ENCODE results near the gene TRAF6.
"Not testable (repeated sequence)": the region's sequence is repeated elsewhere in the genome, so short reads cannot be mapped to it uniquely, and the experiment has no call there.

TRAF6 gene

GRCh38 chr11:36509694-36510593 is at the start of gene TRAF6:
Gene TRAF6 (minus strand): TSS chr11:36510272. CDS start chr11:36501515, 8,757 bp downstream.
- peak; percentile 33 for DNase-seq

- no peak for DNase-seq
These were observed 48.7 kb upstream of the TRAF6 start for GRCh38 chr11:36558571-36559413.

DNA sequence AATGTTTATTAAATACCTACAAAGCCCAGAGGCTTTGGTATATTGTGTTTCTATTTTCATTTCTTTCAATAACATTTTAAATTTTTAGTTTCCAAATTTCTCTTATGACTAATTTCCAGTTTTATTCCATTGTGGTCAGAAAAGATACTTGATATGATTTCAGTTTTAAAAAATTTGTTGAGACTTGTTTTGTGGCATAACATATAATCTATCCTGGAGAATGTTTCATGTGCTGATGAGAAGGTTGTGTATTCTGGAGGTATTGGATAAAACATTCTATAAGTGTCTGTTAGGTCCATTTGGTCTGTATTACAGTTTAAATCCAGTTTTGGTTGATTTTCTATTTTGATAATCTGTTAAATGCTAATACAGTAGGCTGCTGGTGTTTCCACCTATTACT is 47.9 kb upstream of the TRAF6 start:
- no peak for DNase-seq

DNA sequence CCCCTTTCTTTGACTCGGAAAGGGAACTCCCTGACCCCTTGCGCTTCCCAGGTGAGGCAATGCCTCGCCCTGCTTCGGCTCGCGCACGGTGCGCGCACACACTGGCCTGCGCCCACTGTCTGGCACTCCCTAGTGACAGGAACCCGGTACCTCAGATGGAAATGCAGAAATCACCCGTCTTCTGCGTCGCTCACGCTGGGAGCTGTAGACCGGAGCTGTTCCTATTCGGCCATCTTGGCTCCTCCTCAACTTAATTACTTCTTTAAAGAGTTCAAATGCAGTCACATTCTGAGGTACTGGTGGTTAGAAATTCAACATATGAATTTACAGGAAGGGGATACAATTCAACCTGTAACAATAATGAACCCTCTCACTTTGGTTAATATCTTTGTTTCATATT is 47.3 kb upstream of the TRAF6 start:
- DNase-seq, result not testable (repeated sequence)

DNA sequence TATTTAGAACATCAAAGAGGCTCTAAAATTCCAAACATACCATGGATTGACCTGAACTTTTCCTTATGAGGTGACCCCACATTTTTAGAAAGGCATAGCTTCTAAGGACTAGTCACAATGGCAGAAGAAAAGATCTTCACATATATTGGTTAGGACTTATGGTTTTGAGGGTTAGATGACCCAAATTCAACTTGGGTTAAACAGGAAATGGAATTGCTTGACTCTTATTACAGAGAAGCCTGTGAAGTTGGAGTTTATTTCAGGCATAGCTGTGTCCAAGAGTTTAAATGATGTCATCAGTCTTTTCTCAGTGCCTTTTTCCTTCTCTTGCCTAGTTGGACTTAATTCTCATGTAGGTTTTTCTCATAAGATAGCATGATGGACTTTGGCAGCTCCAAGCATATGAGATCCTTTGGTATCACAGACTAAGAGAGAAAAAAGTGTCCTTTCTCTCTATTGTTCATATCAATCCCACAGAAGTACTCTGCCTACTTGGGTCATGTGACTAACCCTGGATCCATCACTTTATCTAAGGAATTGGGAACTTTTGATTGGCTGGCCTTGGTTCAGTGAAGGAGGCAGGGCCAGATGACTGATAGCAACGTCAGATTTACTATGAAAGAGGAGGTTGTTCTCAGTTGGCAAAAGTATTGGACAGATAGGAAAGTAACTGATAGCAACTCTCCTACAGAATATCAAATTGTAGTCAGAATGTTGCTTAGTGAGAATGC is 40.5 kb upstream of the TRAF6 start:
- DNase-seq, result no peak

- peak; percentile 24 for DNase-seq
These were observed 30.9 kb upstream of the TRAF6 start for GRCh38 chr11:36540998-36541397.

GRCh38 chr11:36534276-36534840 is 24.3 kb upstream of the TRAF6 start:
- DNase-seq, result no peak

DNA sequence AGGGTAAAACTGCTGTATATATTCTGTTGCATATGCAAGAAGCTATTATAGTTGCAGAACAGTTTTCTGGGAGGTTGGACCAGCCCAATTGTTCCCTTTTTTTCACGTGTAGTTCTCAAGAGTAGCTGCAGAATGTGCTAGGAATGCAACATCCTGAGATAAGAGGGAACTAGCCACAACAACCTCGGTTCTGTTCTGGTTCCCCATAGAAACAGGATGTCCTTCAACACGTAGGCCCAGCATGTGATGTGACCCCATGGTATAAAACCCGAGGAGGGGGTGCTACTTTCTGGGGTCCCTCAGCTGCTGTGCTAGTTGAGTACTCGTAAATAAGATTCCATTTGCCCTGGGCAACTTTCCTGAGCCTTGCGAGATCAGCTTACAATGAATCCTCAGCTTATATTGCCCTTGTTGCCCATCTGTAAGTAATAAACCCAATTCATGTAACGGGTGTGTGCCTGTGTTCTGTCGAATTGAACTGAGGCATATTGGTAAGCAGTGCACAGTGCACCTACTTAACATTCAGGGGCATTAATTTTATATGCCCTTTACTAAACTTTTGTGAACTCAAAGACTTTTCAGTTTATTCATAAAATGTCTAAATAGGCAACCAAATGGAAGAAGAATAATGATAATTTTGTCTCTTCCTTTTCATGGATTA is 23.0 kb upstream of the TRAF6 start:
- no peak for DNase-seq

DNA sequence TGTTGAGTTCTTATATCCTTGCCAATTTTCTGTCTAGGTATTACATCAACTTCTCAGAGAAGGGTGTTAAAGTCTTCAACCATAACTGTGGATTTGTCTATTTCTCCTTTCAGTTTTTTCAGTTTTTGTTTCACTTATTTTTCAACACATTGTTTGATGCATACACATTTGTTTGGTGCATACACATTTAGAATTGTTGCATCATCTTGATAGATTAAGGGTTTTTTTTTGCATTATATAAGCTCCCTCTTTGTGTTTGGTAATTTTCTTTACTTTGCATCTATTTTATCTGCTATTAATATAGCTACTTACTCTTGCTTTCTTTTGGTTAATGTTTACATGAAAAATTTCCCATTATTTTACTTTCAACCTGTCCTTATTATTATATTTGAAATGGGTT is 20.8 kb upstream of the TRAF6 start:
- no peak for DNase-seq

DNA sequence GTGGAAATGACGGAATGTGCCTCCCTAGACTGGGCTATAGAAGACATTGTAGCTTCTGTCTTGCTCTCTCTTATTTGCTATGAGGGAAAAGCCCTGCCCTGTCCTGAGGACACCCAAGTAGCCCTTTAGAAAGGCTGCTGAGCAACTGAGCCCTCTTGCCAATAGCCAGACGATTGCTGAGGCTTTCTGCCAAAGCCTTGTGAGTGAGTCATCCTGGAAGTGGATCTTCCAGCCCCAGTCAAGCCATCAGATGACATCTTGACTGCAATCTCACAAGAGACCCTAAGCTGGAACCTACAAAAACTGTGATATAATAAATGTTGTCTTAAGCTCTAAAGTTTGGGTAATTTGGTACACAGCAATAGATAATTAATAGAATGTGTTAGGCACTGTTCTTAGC is 3.9 kb upstream of the TRAF6 start:
- no peak for DNase-seq

GRCh38 chr11:36512016-36512415 is 1.9 kb upstream of the TRAF6 start:
- no peak for DNase-seq

DNA sequence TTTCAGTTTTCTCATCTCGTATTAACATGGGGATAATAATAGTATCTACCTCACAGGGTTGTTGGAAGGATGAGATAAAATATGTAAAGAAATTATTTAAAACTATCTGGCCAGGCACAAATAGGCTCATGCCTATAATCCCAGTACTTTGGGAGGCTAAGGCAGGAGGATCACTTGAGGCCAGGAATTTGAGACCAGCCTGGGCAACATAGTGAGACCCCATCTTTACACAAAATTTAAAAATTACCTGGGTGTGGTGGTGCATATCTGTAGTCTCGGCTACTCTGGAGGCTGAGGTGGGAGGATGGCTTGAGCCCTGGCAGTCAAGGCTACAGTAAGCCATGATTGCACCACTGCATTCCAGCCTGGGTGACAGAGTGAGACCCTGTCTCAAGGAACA is 990 bp upstream of the TRAF6 start:
- not testable (repeated sequence) for DNase-seq

- DNase-seq, result no peak
These were observed 496 bp upstream of the TRAF6 start for GRCh38 chr11:36510594-36510942.

- DNase-seq, result no peak
These were observed 852 bp downstream of the TRAF6 start for GRCh38 chr11:36509201-36509639.

- DNase-seq, result no peak
These were observed 1.3 kb downstream of the TRAF6 start for GRCh38 chr11:36508743-36509142.

GRCh38 chr11:36507824-36508489 is 2.1 kb downstream of the TRAF6 start:
- no peak for DNase-seq

DNA sequence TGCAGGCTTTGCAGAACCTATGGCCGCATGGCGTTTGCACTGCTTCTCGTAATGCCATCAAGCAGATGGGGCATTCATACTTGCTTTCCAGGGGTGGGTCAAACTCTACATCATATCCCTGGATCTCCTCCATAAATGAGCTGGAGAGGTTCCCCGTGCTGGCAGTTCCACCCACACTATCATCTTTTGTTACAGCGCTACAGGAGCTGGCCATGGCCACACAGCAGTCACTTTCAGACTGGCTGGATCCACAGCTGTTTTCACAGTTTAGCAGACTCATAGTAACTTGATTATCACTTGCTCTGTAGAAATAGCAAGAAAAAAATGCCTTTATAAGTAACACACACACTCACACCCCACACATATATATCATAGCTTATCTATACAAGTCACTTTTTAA is 8.8 kb downstream of the TRAF6 start:
- no peak for DNase-seq

DNA sequence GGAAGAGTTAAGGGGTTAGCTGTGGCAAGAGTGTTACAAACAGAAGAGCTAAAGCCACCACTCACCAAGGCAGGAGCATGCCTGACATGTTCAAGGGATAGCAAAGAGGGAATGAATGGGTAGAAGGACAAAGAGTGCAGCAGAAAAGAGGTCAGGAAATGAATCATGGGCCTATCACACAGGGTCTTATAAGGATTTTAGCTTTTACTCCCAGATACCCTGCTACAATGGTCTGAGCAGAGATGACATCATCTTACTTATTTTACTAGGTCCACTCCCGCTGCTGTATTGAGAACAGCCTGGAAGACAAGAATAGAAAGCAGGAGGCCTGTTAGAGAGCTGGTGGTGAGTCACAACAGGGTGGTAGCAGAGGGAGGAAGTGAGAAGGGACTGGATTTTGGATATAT is 9.8 kb downstream of the TRAF6 start:
- DNase-seq, result no peak

- no peak for DNase-seq
These were observed 10.8 kb downstream of the TRAF6 start for GRCh38 chr11:36499315-36499714.

GRCh38 chr11:36498721-36499120 is 11.4 kb downstream of the TRAF6 start:
- no peak for DNase-seq

DNA sequence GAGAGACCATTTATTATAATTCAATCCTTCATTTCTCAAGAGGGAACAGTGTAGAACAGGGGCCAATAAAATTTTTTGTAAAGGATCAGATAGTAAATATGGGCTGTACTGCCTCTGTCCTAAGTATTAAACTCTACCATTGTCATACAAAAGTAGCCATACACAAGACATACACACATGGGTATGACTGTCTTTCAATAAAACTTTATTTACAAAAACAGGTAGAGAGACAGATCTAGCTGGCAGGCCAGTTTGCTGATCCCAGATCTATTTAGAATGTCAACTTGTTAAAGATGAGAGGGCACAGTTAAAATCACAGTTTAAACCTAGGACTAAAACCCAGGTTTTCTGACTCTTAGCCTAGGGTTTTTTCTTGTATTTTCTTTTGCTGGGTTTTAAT is 16.7 kb downstream of the TRAF6 start:
- no peak for DNase-seq

Measured in NCI-H1694 (cell line).